Stimulated activated CD4-positive, alpha-beta T cell treated with anti-CD3 and anti-CD28 coated beads, Interleukin-15, amount 100 ng/mL, for 1 hour (primary cell): ENCODE data around the gene RNASE7.

ENCODE experiments used
- DNase-seq, 2 donors: peaks; one replicate each; pipeline ENCODE4 v3.0.0-alpha.2; 2020; ENCODE audit warnings: low read depth in 1 of 2, low spot score in 1 of 2

RNASE7 gene

GRCh38 chr14:21042918-21043317 lies 756 bp downstream of the RNASE7 start:
- DNase-seq, result no peak

- no peak for DNase-seq
These were observed 1.3 kb downstream of the RNASE7 start for GRCh38 chr14:21043387-21043973.

GRCh38 chr14:21043974-21044618 lies 1.9 kb downstream of the RNASE7 start:
- no peak for DNase-seq

GRCh38 chr14:21047378-21047781 lies 5.2 kb downstream of the RNASE7 start:
- no peak for DNase-seq

GRCh38 chr14:21048638-21049037 lies 6.5 kb downstream of the RNASE7 start:
- no peak for DNase-seq

GRCh38 chr14:21049271-21049673 lies 7.1 kb downstream of the RNASE7 start:
- no peak for DNase-seq

GRCh38 chr14:21050597-21050996 lies 8.4 kb downstream of the RNASE7 start:
- DNase-seq, result no peak

- DNase-seq, result no peak
These were observed 11.3 kb downstream of the RNASE7 start for GRCh38 chr14:21053184-21054122.

- DNase-seq, result no peak
These were observed 12.1 kb downstream of the RNASE7 start for GRCh38 chr14:21054123-21054767.

- DNase-seq, result no peak
These were observed 12.6 kb downstream of the RNASE7 start for GRCh38 chr14:21054768-21055145.

- DNase-seq, result no peak
These were observed 13.4 kb downstream of the RNASE7 start for GRCh38 chr14:21055432-21056117.

GRCh38 chr14:21056520-21057163 lies 14.5 kb downstream of the RNASE7 start:
- no peak for DNase-seq

GRCh38 chr14:21057803-21058675 lies 15.9 kb downstream of the RNASE7 start, which contains the start of gene RNASE8:
Gene RNASE8, plus strand, starts transcription at chr14:21057822. Its CDS starts 71 bp downstream, at chr14:21057893.
- no peak for DNase-seq

- no peak for DNase-seq
These were observed 16.7 kb downstream of the RNASE7 start for GRCh38 chr14:21058903-21059302.

GRCh38 chr14:21059842-21060613 lies 17.9 kb downstream of the RNASE7 start:
- no peak for DNase-seq

- DNase-seq, result no peak
These were observed 18.6 kb downstream of the RNASE7 start for GRCh38 chr14:21060614-21061346.

- no peak for DNase-seq
These were observed 19.1 kb downstream of the RNASE7 start for GRCh38 chr14:21061347-21061668.

GRCh38 chr14:21063479-21063878 lies 21.3 kb downstream of the RNASE7 start:
- DNase-seq, result no peak
